Kidney (tissue), 14 donors: ENCODE data around the gene STK32B. TPM values are rescaled to one million over a fixed set of nuclear protein-coding genes. Genes with fewer than 3 reads are reported as not detected.

Experiments
- DNase-seq, 5 donors: peaks; one replicate each; pipeline ENCODE4 v3.0.0-alpha.2; 2013 to 2020
- FAIRE-seq: peaks from 2 replicates; lab custom pipeline; 2012; peaks lifted over from hg19 to GRCh38; lab: Jason Lieb, UNC
- H3K27ac ChIP-seq, 2 donors: one replicate each; pipeline ENCODE4 v1.7.0; 2013; ENCODE audit warnings: low read depth in 2 of 2, low read length in 2 of 2, inconsistent platforms in 1 of 2
- H3K27me3 ChIP-seq: one replicate; pipeline ENCODE4 v1.7.1; 2013; ENCODE audit warnings: low read length, inconsistent platforms; ENCODE audit not compliant: control insufficient read depth, insufficient read depth
- H3K36me3 ChIP-seq, 3 donors: one replicate each; pipeline versions ENCODE4 v1.7.0 to v1.7.1; 2013; ENCODE audit warnings: low read length in 3 of 3, control low read depth in 1 of 3, inconsistent platforms in 1 of 3; ENCODE audit not compliant: insufficient read depth in 3 of 3, control insufficient read depth in 2 of 3
- H3K4me1 ChIP-seq, 3 donors: one replicate each; pipeline versions ENCODE4 v1.7.0 to v1.7.1; 2013; ENCODE audit warnings: low read length in 3 of 3, inconsistent platforms in 1 of 3, low read depth in 1 of 3; ENCODE audit not compliant: control insufficient read depth in 2 of 3, insufficient read depth in 2 of 3
- H3K4me3 ChIP-seq, 3 donors: one replicate each; pipeline versions ENCODE4 v1.7.0 to v1.8.1; 2013; ENCODE audit warnings: low read length in 3 of 3, control low read depth in 1 of 3, inconsistent platforms in 1 of 3
- H3K9ac ChIP-seq, 3 donors: one replicate each; pipeline versions ENCODE4 v1.7.0 to v1.7.1; 2013; ENCODE audit warnings: low read length in 3 of 3, control low read depth in 1 of 3, inconsistent platforms in 1 of 3
- H3K9me3 ChIP-seq, 3 donors: one replicate each; pipeline versions ENCODE4 v1.7.0 to v1.7.1; 2013; ENCODE audit warnings: low read length in 3 of 3, control low read depth in 1 of 3, inconsistent platforms in 1 of 3; ENCODE audit not compliant: control insufficient read depth in 2 of 3, insufficient read depth in 1 of 3
- intact Hi-C: fragments of 100-400 bp; cut with DNase I; formaldehyde crosslinking; loops from one replicate; pipeline ENCODE4 v1.11.1; 2022
- polyA plus RNA-seq: library from polyadenylated mRNA; stranded (reverse); fragments of 350-450 nt; fragmentation: Illumina TruSeq; extraction: RNeasy Lipid Tissue Mini Kit (QIAGEN cat#74804); gene quantifications from one replicate; pipeline ENCODE4 v1.2.3, GENCODE V29; 2014; ENCODE audit warnings: low read depth, low replicate concordance; ENCODE audit not compliant: insufficient read depth
- total RNA-seq: library from RNA; stranded (reverse); fragmentation: NEBNext Ultra II Directional; extraction: Animal tissue kit (Norgen Biotek cat#: 25700); gene quantifications from one replicate; pipeline ENCODE4 v1.2.1, GENCODE V29; 2021
- TF ChIP-seq, protein P1 (sequence below): IDR thresholded peaks from 3 replicates; pipeline ENCODE4 v1.5.1; 2012; ENCODE audit warnings: mild to moderate bottlenecking, moderate library complexity, borderline replicate concordance; ENCODE audit not compliant: insufficient read depth; ENCODE audit errors: extremely low read depth
- donor health status: control.
- donor health status: control.
- donor health status: control.
- donor health status: control.
- donor health status: control.
- donor health status: DM: yes; HTN: yes; CAD: no.
- donor health status: Normal renal cell carcinoma (clear cell type).

STK32B gene
- total and polyA plus RNA-seq, 2 donors from 2014 or later = 18.1 to 18.2 TPM

GRCh38 chr4:5472160-5472591, 420.9 kb downstream of the STK32B start:
- no peak for FAIRE-seq
- Histone ChIP-seq H3K27ac (no peak overlapping the region), H3K4me1 (no peaks in the 10 kb centered on the region), H3K36me3 (no peaks in the 10 kb centered on the region), H3K9ac (no peak overlapping the region), H3K4me3 (no peak overlapping the region), H3K27me3 (no peaks in the 10 kb centered on the region), H3K9me3 (no peaks in the 10 kb centered on the region)
- DNase-seq = no peak
- TF ChIP-seq, protein P1, sequence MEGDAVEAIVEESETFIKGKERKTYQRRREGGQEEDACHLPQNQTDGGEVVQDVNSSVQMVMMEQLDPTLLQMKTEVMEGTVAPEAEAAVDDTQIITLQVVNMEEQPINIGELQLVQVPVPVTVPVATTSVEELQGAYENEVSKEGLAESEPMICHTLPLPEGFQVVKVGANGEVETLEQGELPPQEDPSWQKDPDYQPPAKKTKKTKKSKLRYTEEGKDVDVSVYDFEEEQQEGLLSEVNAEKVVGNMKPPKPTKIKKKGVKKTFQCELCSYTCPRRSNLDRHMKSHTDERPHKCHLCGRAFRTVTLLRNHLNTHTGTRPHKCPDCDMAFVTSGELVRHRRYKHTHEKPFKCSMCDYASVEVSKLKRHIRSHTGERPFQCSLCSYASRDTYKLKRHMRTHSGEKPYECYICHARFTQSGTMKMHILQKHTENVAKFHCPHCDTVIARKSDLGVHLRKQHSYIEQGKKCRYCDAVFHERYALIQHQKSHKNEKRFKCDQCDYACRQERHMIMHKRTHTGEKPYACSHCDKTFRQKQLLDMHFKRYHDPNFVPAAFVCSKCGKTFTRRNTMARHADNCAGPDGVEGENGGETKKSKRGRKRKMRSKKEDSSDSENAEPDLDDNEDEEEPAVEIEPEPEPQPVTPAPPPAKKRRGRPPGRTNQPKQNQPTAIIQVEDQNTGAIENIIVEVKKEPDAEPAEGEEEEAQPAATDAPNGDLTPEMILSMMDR = no peak
- intact Hi-C loops = no loop called here

DNA sequence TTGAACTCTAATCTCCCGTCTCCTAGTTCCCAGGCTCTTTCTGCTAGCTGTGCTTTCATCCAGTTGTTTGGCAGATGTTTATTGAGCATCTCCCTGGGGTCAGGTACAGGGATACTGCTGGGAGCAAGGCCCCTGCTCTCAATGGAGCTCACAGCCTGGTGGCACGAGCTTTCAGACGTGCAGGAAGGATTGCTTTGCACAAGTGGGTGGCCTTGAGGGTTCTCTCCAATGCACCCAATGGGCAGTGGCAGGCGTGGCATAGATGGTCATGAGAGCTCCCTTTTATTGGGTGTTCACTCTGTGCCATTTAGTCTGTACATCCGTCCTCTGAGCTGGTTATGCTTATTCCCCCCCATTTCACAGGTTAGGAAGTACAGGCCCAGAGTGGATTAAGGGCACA, 421.8 kb downstream of the STK32B start:
- Histone ChIP-seq H3K27ac (no peak overlapping the region), H3K4me1 (no peaks in the 10 kb centered on the region), H3K27me3 (no peaks in the 10 kb centered on the region), H3K4me3 (no peak overlapping the region), H3K9me3 (no peaks in the 10 kb centered on the region), H3K36me3 (no peaks in the 10 kb centered on the region), H3K9ac (no peak overlapping the region)
- DNase-seq = no peak
- no peak for FAIRE-seq
- intact Hi-C loops = no loop called here
- TF ChIP-seq, protein P1 = no peak

- FAIRE-seq = no peak
- intact Hi-C loops = no loop called here
Measured at GRCh38 chr4:5474756-5475155, 423.5 kb downstream of the STK32B start.

More at GRCh38 chr4:5474756-5475155, 423.5 kb downstream of the STK32B start:
- Histone ChIP-seq H3K36me3 (no peaks in the 10 kb centered on the region), H3K9me3 (no peaks in the 10 kb centered on the region), H3K27ac (no peak overlapping the region), H3K4me3 (no peak overlapping the region), H3K4me1 (no peaks in the 10 kb centered on the region), H3K27me3 (no peaks in the 10 kb centered on the region), H3K9ac (no peak overlapping the region)
- DNase-seq = no peak
- TF ChIP-seq, protein P1 = no peak
